GM23248 (cell line): ENCODE measurements around the gene EBF3. TPM values are rescaled to one million over a fixed set of nuclear protein-coding genes. Genes with fewer than 3 reads are reported as not detected.

ENCODE experiments used
- DNase-seq: peaks from one replicate; pipeline ENCODE4 v3.0.0-alpha.2; 2015
- H2AFZ ChIP-seq: fragments of 200-600 bp; sonication (generic); 2 replicates; pipeline ENCODE4 v1.6.1; 2016; ENCODE audit warnings: antibody characterized with exemption
- H3F3A ChIP-seq: fragments of 200-600 bp; sonication (generic); 2 replicates; pipeline ENCODE4 v1.6.1; 2016; ENCODE audit warnings: mild to moderate bottlenecking, antibody characterized with exemption, mixed run types; ENCODE audit not compliant: insufficient read depth
- H3K27ac ChIP-seq: fragments of 200-600 bp; sonication (generic); 2 replicates; pipeline ENCODE4 v1.5.1; 2016; ENCODE audit warnings: mild to moderate bottlenecking
- H3K27me3 ChIP-seq: fragments of 200-600 bp; sonication (generic); replicated peaks from 2 replicates; pipeline ENCODE4 v1.6.1; 2016; ENCODE audit warnings: mild to moderate bottlenecking; ENCODE audit not compliant: insufficient read depth
- H3K36me3 ChIP-seq: fragments of 200-600 bp; sonication (generic); 2 replicates; pipeline ENCODE4 v1.6.1; 2016; ENCODE audit warnings: low read depth, mild to moderate bottlenecking
- H3K4me1 ChIP-seq: fragments of 200-600 bp; sonication (generic); 2 replicates; pipeline ENCODE4 v1.6.1; 2016; ENCODE audit warnings: mild to moderate bottlenecking; ENCODE audit not compliant: insufficient read depth
- H3K4me2 ChIP-seq: fragments of 200-600 bp; sonication (generic); one replicate; pipeline ENCODE4 v1.6.1; 2016; ENCODE audit warnings: mild to moderate bottlenecking; ENCODE audit not compliant: unreplicated experiment
- H3K4me3 ChIP-seq: fragments of 200-600 bp; sonication (generic); 2 replicates; pipeline ENCODE4 v1.5.1; 2016; ENCODE audit warnings: mild to moderate bottlenecking
- H3K79me2 ChIP-seq: fragments of 200-600 bp; sonication (generic); 2 replicates; pipeline ENCODE4 v1.6.1; 2016; ENCODE audit warnings: mild to moderate bottlenecking; ENCODE audit not compliant: insufficient read depth
- H3K9ac ChIP-seq: fragments of 200-600 bp; sonication (generic); 2 replicates; pipeline ENCODE4 v1.6.1; 2016; ENCODE audit warnings: mild to moderate bottlenecking
- H3K9me2 ChIP-seq: fragments of 200-600 bp; sonication (generic); 2 replicates; pipeline ENCODE4 v1.6.1; 2016; ENCODE audit warnings: mixed run types, mild to moderate bottlenecking, moderate library complexity; ENCODE audit not compliant: insufficient read depth
- H3K9me3 ChIP-seq: fragments of 200-600 bp; sonication (generic); one replicate; pipeline ENCODE4 v1.6.1; 2017; ENCODE audit warnings: low read depth
- H4K20me1 ChIP-seq: fragments of 200-600 bp; sonication (generic); 2 replicates; pipeline ENCODE4 v1.6.0; 2016; ENCODE audit not compliant: insufficient read depth
- EZH2 ChIP-seq: fragments of 200-600 bp; sonication (generic); IDR thresholded peaks from 2 replicates; pipeline ENCODE4 v1.6.1; 2018; ENCODE audit warnings: antibody characterized with exemption, mild to moderate bottlenecking; ENCODE audit not compliant: insufficient read depth, poor library complexity, severe bottlenecking
- EZH2phosphoT487 ChIP-seq: fragments of 200-600 bp; sonication (generic); IDR thresholded peaks from 2 replicates; pipeline ENCODE4 v1.6.1; 2018; ENCODE audit warnings: antibody characterized with exemption, moderate library complexity, mild to moderate bottlenecking, low read depth; ENCODE audit not compliant: insufficient read depth
- WGBS, 2 experiments: methylation state at CpG; one replicate each; pipeline ENCODE4 v1.1.6; 2015 to 2017; ENCODE audit warnings: low lambda C conversion rate in 2 of 2, low coverage in 1 of 2; ENCODE audit errors: missing lambda C conversion rate in 2 of 2; 5-methylcytosine and 5-hydroxymethylcytosine counted together
- in situ Hi-C: fragments of 300-500 bp; cut with MboI; formaldehyde crosslinking; loops from 2 replicates; pipeline ENCODE4 v1.15.0; 2020
- polyA plus RNA-seq: library from polyadenylated mRNA; unstranded; fragments of >200 nt; fragmentation: Nextera tagmentation; extraction: Ambion mirVana; gene quantifications from 2 replicates; pipeline ENCODE4 v1.2.1, GENCODE V29; 2016
- total RNA-seq: library from RNA; depleted of rRNA; stranded (reverse); fragments of >200 nt; shearing (Covaris generic); gene quantifications from 2 replicates; pipeline ENCODE4 v1.2.3, GENCODE V29; 2014

The EBF3 gene
- total and polyA plus RNA-seq, 2 experiments from 2014 or later: 0.15 to 0.43 TPM

GRCh38 chr10:129843702-129844101, 120.4 kb downstream of the EBF3 start:
- no peak for DNase-seq
- H3K36me3 ChIP-seq: no peaks in the 10 kb centered on the region
- no peak overlapping the region for H3K27ac ChIP-seq
- H3K9me2 ChIP-seq: no peaks in the 10 kb centered on the region
- TF ChIP-seq EZH2phosphoT487 (no peak), EZH2 (no peak)
- H3K27me3 ChIP-seq: no peaks in the 10 kb centered on the region
- H3K4me3 ChIP-seq: no peak overlapping the region
- in situ Hi-C loops: no loop called here
- no peaks in the 10 kb centered on the region for H3F3A ChIP-seq
- no peak overlapping the region for H3K9ac ChIP-seq
- no peak overlapping the region for H3K4me2 ChIP-seq
- H3K4me1 ChIP-seq: no peaks in the 10 kb centered on the region
- no peak overlapping the region for H2AFZ ChIP-seq
- 61 to 65% methylated on average over 12 of the region's 12 CpGs for WGBS, 2 experiments
- no peaks in the 10 kb centered on the region for H3K79me2 ChIP-seq
- H4K20me1 ChIP-seq: no peaks in the 10 kb centered on the region
- H3K9me3 ChIP-seq: no peaks in the 10 kb centered on the region

DNA sequence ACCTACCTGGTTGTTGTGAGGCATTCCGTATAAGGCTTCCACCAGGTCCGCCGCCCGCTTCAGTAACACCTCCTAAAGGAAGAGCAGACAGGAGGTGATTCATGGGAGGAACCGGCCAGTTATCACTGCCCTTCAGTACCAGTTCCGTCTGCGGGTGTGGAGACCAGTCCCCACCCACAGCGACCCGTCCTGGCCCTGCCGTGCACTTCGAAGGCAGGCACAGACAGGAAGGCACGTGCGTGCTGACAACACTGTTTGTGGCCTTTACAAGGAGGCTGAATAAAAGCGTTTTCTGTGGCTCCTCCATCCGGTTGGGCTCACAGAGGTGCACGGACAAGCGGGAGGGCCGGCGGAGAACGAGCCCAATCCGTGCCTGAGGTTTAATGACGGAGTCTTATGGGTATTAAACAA, 120.9 kb downstream of the EBF3 start:
- DNase-seq: no peak
- Histone ChIP-seq H3K4me1 (no peaks in the 10 kb centered on the region), H3K4me3 (no peak overlapping the region), H3K9ac (no peak overlapping the region), H2AFZ (no peak overlapping the region), H3K4me2 (no peak overlapping the region), H3F3A (no peaks in the 10 kb centered on the region), H3K27me3 (no peaks in the 10 kb centered on the region), H3K9me2 (no peaks in the 10 kb centered on the region), H3K27ac (no peak overlapping the region), H3K79me2 (no peaks in the 10 kb centered on the region), H3K9me3 (no peaks in the 10 kb centered on the region), H3K36me3 (no peaks in the 10 kb centered on the region), H4K20me1 (no peaks in the 10 kb centered on the region)
- WGBS, 2 experiments: 62 to 71% methylated on average over 21 to 22 of the region's 22 CpGs
- in situ Hi-C loops: no loop called here
- TF ChIP-seq EZH2 (no peak), EZH2phosphoT487 (no peak)

DNA sequence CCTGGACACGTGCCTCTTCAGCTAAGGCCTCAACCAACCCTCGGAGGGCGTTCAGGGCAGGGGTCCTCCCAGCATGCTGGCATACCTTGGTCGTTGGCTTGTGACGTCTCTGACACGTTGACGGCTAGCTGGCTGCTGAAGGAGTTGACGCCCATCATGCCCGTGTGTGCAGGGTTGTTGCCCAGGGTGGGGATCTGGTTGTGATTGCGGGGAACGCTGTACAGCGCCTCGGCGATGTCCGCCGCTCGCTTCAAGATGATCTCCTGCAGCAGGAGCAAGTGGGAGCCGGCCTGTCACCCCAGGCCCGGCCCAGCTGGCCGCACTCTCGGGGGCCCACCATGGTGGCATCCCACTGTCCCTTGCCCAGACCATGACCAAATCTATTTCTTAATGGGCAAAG, 122.0 kb downstream of the EBF3 start:
- Histone ChIP-seq H3K4me1 (no peaks in the 10 kb centered on the region), H3K4me2 (no peak overlapping the region), H4K20me1 (no peaks in the 10 kb centered on the region), H3K27me3 (no peaks in the 10 kb centered on the region), H2AFZ (no peak overlapping the region), H3K79me2 (no peaks in the 10 kb centered on the region), H3K9ac (no peak overlapping the region), H3K4me3 (no peak overlapping the region), H3K27ac (no peak overlapping the region), H3F3A (no peaks in the 10 kb centered on the region), H3K36me3 (no peaks in the 10 kb centered on the region), H3K9me2 (no peaks in the 10 kb centered on the region), H3K9me3 (no peaks in the 10 kb centered on the region)
- in situ Hi-C loops: no loop called here
- TF ChIP-seq EZH2: no peak
- no peak for TF ChIP-seq EZH2phosphoT487
- WGBS, 2 experiments: 73 to 78% methylated on average over 21 of the region's 21 CpGs
- DNase-seq: no peak

- Histone ChIP-seq H3F3A (no peaks in the 10 kb centered on the region), H3K4me2 (no peak overlapping the region), H3K27me3 (no peaks in the 10 kb centered on the region), H3K4me1 (no peaks in the 10 kb centered on the region), H2AFZ (no peak overlapping the region), H3K79me2 (no peaks in the 10 kb centered on the region), H3K9ac (no peak overlapping the region), H4K20me1 (no peaks in the 10 kb centered on the region), H3K36me3 (no peaks in the 10 kb centered on the region), H3K4me3 (no peak overlapping the region), H3K9me2 (no peaks in the 10 kb centered on the region), H3K9me3 (no peaks in the 10 kb centered on the region), H3K27ac (no peak overlapping the region)
- TF ChIP-seq EZH2 (no peak), EZH2phosphoT487 (no peak)
- in situ Hi-C loops: no loop called here
- no peak for DNase-seq
- WGBS, 2 experiments: 61 to 73% methylated on average over 9 of the region's 9 CpGs
Measured at GRCh38 chr10:129841590-129841989, 122.5 kb downstream of the EBF3 start.

DNA sequence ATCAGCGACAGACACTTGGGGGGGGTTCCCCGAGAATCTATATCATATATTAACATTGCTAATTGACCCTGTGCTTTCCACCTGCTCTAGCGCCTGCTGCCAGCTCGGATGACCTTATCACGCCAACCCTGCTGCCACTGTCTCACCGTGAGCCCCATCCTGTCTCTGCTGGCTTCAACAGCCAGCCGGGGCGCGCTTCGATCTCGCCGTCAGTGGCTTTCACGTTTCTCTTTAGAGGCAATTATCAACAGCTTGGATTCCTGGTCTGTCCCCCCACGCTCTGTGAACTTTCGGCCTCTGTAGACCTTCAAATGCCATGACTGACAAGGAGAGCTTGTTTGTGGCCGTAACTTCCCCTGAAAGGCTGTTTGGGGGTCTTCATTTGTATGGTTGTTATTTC, 123.0 kb downstream of the EBF3 start:
- H3K27me3 ChIP-seq: no peaks in the 10 kb centered on the region
- no peaks in the 10 kb centered on the region for H4K20me1 ChIP-seq
- H2AFZ ChIP-seq: no peak overlapping the region
- no peak overlapping the region for H3K27ac ChIP-seq
- H3K9me3 ChIP-seq: no peaks in the 10 kb centered on the region
- 71 to 75% methylated on average over 16 of the region's 16 CpGs for WGBS, 2 experiments
- no peaks in the 10 kb centered on the region for H3K9me2 ChIP-seq
- H3K4me3 ChIP-seq: no peak overlapping the region
- H3K4me1 ChIP-seq: no peaks in the 10 kb centered on the region
- in situ Hi-C loops: no loop called here
- H3K36me3 ChIP-seq: no peaks in the 10 kb centered on the region
- no peaks in the 10 kb centered on the region for H3K79me2 ChIP-seq
- H3K4me2 ChIP-seq: no peak overlapping the region
- TF ChIP-seq EZH2 (no peak), EZH2phosphoT487 (no peak)
- no peaks in the 10 kb centered on the region for H3F3A ChIP-seq
- no peak for DNase-seq
- no peak overlapping the region for H3K9ac ChIP-seq
